Measurements from ENCODE around the gene GNAI1.

GNAI1 gene

GRCh38 chr7:80257756-80258155 lies 123.1 kb downstream of the GNAI1 start:
- DNase-seq = no peak

- DNase-seq = no peak
Observed at GRCh38 chr7:80260606-80261005, 126.0 kb downstream of the GNAI1 start.

DNA sequence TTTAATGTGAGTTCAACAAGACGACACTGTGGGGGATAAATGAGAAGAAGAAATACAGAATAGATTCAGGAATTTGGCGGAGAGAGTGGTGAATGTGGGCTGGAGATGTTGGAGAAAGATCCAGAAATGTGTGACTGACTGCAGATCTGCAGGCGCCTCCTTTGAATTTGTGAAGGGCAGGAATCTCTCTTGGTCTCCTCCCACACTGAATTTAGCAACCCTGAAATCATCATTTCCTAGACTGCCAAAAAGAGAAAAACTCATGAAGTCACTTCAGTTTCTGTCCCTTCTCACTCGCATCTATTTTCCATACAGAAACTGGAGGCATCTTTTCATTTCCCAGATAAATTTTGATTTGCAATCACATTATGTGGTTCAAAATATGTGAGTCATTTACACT lies 128.7 kb downstream of the GNAI1 start:
- no peak for DNase-seq

DNA sequence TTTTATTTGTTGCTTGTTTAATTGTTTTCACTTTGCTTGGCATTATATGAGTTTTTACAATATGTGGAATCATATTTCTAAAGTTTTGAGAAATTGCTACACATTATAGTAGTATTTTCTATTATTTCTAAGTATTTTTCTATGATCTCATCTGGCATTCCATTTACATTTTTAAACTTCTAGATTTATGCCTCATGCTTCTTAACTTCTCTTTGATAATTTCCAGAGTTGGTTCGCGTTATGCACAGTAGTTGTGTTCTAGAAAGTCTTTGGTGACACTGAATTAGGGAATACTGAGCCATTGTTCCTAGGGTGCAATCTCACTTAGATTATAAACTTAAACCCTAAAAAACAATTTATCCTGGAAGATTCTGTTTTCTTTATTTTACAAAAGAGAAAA lies 129.2 kb downstream of the GNAI1 start:
- no peak for DNase-seq

DNA sequence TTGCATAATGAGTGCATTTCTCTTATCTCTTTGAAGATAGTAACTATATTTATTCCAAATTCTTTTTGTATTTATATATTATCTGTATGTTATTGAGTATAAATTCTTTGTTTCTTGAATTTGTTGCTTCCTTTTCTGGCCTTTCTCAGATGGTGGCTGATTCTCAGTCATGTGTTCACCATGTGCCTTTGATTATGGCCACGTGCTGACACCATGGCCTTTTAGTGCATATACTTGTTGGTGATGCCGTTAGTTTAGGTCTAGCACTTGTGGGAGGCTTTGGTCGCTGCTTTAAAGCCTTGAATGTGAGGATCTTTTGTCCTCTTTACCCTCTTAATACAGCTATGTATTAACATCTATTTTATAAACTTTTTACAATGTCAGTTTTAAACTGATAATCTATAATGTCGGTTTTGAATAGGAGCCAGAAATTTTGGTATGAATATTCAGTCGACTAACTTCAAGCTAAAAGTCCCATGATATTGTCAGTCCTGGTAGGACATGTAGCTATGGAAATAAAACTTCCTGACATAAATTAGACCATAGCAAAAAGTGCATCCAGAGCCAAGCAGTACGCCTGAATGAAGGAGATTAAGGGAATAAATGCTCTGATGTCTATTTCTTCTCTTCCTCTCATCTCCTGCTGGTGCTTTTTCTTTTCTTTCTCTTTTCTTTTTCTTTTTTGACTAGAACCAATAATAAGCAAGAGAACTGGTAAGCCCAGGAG lies 130.3 kb downstream of the GNAI1 start:
- no peak for DNase-seq

DNA sequence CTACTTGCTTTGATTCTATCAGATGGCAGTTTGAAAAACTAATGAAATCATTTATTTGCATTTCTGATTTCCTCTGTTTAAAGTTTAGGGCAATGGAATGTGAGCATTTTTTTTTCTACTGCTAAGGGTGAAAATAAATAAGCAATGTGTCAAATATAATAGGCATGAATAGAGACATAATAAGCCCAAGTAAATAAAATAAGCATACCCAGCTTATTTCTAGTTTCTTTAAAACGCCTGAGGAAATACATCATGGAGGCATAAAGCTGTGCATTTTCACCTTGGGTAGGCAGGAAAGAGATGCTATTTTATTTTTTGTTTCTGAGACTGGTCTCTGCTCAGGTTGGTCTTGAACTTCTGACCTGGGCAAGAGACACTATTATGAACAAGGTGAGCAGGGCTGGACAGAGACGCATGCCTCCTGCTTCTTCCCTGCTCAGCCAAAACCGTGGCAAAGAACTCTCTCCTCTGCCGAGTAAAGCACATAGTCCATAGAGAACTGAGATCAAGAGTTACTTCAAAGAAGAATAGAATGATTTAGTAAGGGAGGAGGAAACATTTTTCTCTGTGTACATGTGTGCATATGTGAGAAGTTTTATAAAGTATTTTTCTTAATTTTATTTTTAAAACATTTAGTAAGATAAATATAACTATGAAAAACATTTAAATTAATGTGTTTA lies 138.1 kb downstream of the GNAI1 start:
- DNase-seq = no peak

DNA sequence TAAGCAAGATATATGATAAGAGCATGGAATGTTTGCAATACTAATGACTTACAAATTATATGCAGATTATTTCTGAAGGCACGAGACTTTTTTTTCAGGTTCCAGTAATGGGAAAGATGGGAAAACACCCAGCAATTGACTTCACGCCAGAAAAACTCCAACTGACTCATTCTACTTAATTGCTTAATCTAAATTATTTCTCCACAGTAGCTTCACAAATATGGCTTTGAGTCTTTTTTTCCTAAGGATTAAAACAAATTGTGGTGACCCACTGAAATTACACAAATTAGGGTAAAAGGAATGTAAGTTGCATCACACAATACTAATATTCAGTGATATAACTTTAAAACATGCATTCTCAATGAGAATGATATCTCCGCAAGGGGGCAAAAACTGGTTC lies 138.7 kb downstream of the GNAI1 start:
- no peak for DNase-seq

GRCh38 chr7:80275192-80275605 lies 140.6 kb downstream of the GNAI1 start:
- DNase-seq = no peak
